ENCODE measurements around the gene PAX5. TPM values are rescaled to one million over a fixed set of nuclear protein-coding genes. Genes with fewer than 3 reads are reported as not detected.

The PAX5 gene
- total RNA-seq, 1 donor from 2014 or later = 0.16 TPM

DNA sequence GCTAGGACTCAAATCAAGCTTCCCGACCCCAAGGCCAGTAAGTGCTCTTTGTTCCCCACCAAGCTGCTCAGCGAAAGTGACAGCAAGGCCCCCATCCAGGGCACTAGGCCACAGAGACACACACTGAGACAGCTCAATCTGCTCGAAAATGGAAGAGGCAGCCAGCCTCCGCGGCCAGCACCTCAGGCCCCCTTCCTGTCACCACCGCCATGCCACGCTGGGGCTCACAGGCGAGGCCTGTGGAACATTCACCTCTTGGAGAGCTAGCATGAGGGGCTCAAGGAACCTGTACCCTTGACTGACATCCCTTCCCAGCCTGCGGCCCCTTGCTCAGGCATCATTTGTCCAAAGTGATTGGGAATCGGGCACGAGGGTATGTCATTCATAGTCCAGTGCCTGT lies 71.4 kb downstream of the PAX5 start:
- Mint-ChIP-seq H3K27ac (no peak overlapping the region), H3K36me3 (ENCODE audit: low read depth) (no peaks in the 10 kb centered on the region), H3K4me3 (no peak overlapping the region), H3K9me3 (no peaks in the 10 kb centered on the region), H3K4me1 (no peaks in the 10 kb centered on the region), H3K27me3 (peaks cover 8% of the 10 kb centered on the region)
- no peak for DNase-seq
- intact Hi-C loops (cut with micrococcal nuclease) = no loop called here

DNA sequence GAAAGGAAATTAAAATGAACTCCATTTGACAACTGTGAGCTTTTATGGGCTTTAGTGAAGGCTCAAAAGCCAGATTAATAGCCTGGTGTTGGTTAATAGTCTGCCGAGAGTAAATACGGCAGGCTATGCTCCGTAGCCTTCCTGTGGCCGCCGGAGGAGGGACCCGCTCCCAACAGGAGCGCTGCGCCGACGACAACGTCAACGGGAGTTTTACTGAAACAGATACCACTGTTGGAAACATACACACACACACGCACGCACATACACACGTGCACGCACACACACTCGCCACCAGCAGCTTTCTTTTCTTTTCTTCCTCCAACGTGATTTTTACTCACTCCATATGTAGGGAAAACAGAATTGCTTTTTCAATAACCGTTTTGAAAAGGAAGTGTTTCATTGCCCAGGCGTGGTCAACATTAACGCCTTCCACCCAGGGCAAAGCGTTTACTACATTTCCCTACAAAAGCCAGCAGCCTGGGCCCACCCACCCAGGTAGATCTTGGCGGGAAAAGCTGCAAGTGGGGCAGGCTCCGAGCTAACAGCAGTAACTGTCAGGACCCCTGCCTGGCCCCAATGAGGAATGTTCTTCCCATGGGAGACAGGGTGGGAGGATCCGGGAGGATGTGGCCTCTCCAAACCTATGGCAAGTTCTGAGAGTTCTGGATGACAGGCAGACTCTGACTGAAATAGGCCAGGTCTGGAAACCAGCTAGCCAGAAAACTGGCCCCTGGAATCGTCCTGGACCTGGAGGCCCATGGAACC lies 72.3 kb downstream of the PAX5 start:
- intact Hi-C loops (cut with micrococcal nuclease) = no loop called here
- DNase-seq = no peak
- H3K9me3 Mint-ChIP-seq = no peaks in the 10 kb centered on the region
- no peaks in the 10 kb centered on the region for H3K4me1 Mint-ChIP-seq
- H3K27ac Mint-ChIP-seq = no peak overlapping the region
- H3K27me3 Mint-ChIP-seq = peaks cover 17% of the 10 kb centered on the region
- no peaks in the 10 kb centered on the region for H3K36me3 Mint-ChIP-seq (ENCODE audit: low read depth)
- no peak overlapping the region for H3K4me3 Mint-ChIP-seq

DNA sequence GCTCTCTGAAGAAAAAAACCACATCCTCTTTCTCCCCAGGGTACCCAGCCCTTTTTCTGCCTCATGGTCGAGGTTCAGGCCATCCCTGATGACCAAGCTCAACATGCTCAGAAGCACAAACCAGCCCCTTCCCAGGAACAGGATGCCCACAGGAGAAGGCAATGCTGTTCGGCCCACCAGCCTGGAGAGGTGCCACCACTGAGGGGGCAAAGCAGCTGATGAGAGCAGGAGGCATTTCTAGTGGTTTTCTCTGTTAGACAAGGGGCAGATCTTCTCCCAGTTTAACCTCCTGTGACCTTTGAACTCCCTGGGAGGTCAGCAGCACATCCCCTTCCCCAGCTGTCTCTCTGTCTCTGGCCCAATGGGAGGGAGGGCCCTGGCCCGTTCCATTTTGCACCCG lies 73.0 kb downstream of the PAX5 start:
- Mint-ChIP-seq H3K9me3 (no peaks in the 10 kb centered on the region), H3K36me3 (ENCODE audit: low read depth) (no peaks in the 10 kb centered on the region), H3K27me3 (peaks cover 23% of the 10 kb centered on the region), H3K4me3 (no peak overlapping the region), H3K27ac (no peak overlapping the region), H3K4me1 (no peaks in the 10 kb centered on the region)
- DNase-seq = no peak
- intact Hi-C loops (cut with micrococcal nuclease) = no loop called here

DNA sequence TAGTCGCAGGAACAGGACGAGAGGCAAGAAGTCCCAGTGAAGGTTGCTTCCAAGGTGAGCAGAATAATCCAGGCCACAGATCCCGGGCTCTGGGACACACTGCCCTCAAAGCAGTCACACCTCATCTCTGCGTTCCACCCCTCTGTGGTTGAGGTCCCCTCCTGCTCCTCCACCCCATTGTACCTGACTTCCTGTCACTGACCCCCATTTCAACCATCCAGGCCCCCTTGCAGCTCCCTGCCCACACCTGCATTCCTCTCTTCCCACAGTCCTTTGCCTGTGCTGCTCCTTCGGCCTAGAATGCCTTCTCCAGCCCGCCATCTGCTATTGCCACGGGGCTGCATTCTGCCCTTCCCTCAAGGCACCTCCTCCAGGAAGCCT lies 73.5 kb downstream of the PAX5 start:
- intact Hi-C loops (cut with micrococcal nuclease) = no loop called here
- no peaks in the 10 kb centered on the region for H3K36me3 Mint-ChIP-seq (ENCODE audit: low read depth)
- no peak overlapping the region for H3K27ac Mint-ChIP-seq
- no peak overlapping the region for H3K4me3 Mint-ChIP-seq
- no peak for DNase-seq
- H3K9me3 Mint-ChIP-seq = no peaks in the 10 kb centered on the region
- no peaks in the 10 kb centered on the region for H3K4me1 Mint-ChIP-seq
- peaks cover 24% of the 10 kb centered on the region for H3K27me3 Mint-ChIP-seq

DNA sequence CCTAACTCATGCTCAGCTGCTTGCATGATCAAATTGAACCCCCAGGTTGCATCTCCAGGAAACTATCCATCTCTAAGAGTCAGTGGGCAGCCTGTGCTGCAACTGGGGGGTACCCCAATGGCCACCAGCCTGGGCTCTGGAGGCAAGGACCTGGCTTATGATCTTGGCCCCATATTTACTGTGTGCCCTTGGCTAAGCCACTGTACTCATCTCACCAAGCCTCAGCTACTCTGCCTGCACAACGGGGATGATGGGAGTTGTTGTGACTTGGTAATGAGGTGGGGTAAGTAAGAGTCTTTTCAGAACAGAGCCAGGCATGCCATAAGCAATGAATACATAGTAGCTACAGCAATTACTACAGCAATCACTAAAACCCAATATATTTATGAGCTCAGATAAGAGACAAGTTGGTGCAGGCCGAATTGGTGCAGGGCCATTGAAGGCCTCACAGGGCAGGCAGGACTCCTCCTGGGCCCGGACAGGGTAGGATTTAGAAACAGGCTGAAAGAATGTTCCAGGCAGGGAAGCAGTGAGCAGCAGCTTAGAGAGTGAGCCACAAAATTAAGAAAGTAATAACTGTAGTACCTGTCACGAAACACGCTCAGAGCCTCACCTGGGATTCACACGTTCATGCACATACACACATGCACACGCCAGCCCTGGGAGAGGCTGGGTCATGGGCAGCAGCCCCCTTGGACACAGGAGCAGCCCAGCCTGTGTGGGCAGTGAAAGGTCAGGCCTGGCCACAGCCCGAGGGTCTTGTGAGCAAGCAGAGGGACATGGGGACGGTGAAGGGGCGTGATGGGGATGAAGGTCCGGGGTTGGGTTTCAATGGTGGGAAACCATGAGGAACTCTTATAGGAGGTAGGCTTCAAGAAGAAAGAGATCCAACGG lies 74.1 kb downstream of the PAX5 start:
- H3K27me3 Mint-ChIP-seq = peaks cover 28% of the 10 kb centered on the region
- H3K36me3 Mint-ChIP-seq (ENCODE audit: low read depth) = no peaks in the 10 kb centered on the region
- H3K27ac Mint-ChIP-seq = no peak overlapping the region
- no peaks in the 10 kb centered on the region for H3K4me1 Mint-ChIP-seq
- H3K9me3 Mint-ChIP-seq = no peaks in the 10 kb centered on the region
- H3K4me3 Mint-ChIP-seq = no peak overlapping the region
- intact Hi-C loops (cut with micrococcal nuclease) = no loop called here
- no peak for DNase-seq

DNA sequence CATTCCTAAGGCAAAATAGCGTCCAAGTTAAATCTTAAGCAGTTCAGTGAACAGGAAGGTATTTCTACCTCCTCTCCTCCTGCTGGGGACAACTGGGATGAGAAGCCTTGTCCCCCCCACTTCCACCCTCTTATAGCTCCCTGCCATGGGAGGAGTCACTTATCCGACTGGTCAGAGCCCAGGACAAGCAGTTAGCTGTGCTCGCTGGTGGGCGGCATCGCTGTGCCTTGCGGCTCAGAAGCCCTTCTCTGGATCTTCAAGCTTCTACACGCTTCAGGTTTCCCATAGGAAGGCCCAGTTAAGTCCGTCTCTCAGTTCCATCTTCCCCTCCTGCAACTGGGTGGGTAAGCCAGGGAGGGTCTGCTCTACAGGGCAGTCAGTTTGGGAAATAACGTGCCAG lies 77.2 kb downstream of the PAX5 start:
- Mint-ChIP-seq H3K4me3 (no peak overlapping the region), H3K9me3 (peaks cover 5% of the 10 kb centered on the region), H3K36me3 (ENCODE audit: low read depth) (no peaks in the 10 kb centered on the region), H3K4me1 (no peaks in the 10 kb centered on the region), H3K27me3 (peaks cover 54% of the 10 kb centered on the region), H3K27ac (no peak overlapping the region)
- no peak for DNase-seq
- intact Hi-C loops (cut with micrococcal nuclease) = no loop called here

DNA sequence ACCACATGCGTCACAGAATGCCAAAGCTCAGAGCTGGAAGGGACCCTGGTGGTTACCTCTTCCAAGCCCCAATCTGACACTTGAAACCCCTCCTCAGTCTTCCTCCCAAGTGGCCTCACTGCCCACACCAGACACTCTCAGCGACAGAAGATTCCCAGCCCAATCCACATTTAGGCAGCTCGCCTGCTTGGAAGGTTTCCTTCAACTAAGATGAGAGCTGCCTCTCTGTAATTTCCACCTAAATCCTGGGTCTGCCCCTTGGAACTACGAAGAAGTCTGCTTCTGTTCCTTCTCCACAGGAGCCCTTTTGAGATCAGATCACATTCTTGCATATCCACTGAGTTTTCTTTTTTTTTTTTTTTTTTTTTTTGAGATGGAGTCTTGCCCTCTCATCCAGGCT lies 83.7 kb downstream of the PAX5 start:
- peaks cover 45% of the 10 kb centered on the region for H3K27me3 Mint-ChIP-seq
- H3K36me3 Mint-ChIP-seq (ENCODE audit: low read depth) = no peaks in the 10 kb centered on the region
- no peaks in the 10 kb centered on the region for H3K4me1 Mint-ChIP-seq
- no peak overlapping the region for H3K4me3 Mint-ChIP-seq
- H3K27ac Mint-ChIP-seq = no peak overlapping the region
- H3K9me3 Mint-ChIP-seq = peaks cover 5% of the 10 kb centered on the region
- no peak for DNase-seq
- intact Hi-C loops (cut with micrococcal nuclease) = loop anchor here (5.0 kb wide), 1 partner anchor 48 kb away; no protein-coding TSS in a partner anchor

DNA sequence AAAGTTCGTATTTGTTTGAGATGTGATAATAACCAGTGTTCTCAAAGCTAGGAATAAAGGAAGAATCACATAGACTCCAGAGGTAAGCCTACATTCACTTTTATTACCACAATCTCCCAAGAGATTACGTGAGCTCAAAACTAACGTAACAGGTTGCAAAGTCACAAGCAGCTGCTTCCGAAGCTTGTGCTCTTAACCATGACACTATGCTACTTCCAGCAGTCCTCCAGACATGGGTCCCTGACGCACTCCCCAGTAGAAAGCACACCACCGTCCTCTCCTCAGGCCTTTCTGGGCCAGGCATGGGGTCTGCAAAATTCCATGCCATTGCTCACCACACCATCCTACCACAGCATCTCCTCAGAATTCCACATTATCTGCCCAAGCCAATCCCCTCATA lies 84.6 kb downstream of the PAX5 start:
- no peak overlapping the region for H3K27ac Mint-ChIP-seq
- H3K36me3 Mint-ChIP-seq (ENCODE audit: low read depth) = no peaks in the 10 kb centered on the region
- H3K27me3 Mint-ChIP-seq = peaks cover 39% of the 10 kb centered on the region
- intact Hi-C loops (cut with micrococcal nuclease) = no loop called here
- DNase-seq = no peak
- H3K4me3 Mint-ChIP-seq = no peak overlapping the region
- no peaks in the 10 kb centered on the region for H3K4me1 Mint-ChIP-seq
- peaks cover 5% of the 10 kb centered on the region for H3K9me3 Mint-ChIP-seq

DNA sequence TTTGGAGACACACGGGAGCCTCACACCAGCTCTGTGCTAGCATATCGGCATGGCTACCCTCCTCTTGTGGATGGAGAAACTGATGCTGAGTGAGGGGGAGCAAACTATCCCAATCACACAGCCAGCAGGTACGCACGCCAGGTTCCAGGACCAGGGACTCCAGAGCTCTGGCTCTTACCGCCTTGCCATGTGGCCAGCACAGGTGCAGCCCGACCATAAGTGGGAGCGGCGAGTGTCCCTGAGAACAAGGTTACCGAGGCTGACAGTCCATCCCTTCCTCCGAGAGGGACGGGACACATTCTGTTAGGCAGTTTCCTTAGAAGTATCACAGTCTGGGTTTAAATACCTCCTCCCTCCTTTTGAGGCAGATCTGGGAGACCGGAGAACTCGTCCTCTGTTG lies 86.0 kb downstream of the PAX5 start:
- no peak overlapping the region for H3K4me3 Mint-ChIP-seq
- intact Hi-C loops (cut with micrococcal nuclease) = no loop called here

DNA sequence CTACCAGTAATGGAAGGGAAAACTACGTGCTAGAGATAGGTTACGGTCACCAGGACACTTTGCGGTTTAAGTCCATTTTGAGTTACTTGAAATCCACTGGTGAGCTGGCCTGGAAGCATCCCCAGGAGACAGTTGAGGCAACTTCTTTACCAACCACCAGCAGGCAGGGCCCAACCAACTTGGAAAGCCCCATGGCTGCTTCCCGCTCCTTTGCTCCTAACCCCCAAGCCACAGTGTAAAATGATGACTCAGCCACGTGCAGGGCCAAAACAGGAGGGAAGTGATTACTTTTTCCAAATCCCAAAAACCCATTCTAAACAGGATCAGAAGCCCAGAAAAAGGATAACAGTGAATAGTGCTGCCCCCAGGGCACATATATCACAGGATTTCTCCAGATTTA lies 87.4 kb downstream of the PAX5 start:
- intact Hi-C loops (cut with micrococcal nuclease) = no loop called here
- H3K4me1 Mint-ChIP-seq = no peaks in the 10 kb centered on the region
- no peaks in the 10 kb centered on the region for H3K9me3 Mint-ChIP-seq
- H3K36me3 Mint-ChIP-seq (ENCODE audit: low read depth) = no peaks in the 10 kb centered on the region
- DNase-seq = no peak
- no peak overlapping the region for H3K27ac Mint-ChIP-seq
- H3K27me3 Mint-ChIP-seq = peaks cover 15% of the 10 kb centered on the region
- H3K4me3 Mint-ChIP-seq = no peak overlapping the region

More for the DNA sequence above, 86.0 kb downstream of the PAX5 start:
- no peaks in the 10 kb centered on the region for H3K4me1 Mint-ChIP-seq
- DNase-seq = no peak
- H3K27ac Mint-ChIP-seq = no peak overlapping the region
- no peaks in the 10 kb centered on the region for H3K36me3 Mint-ChIP-seq (ENCODE audit: low read depth)
- H3K9me3 Mint-ChIP-seq = no peaks in the 10 kb centered on the region
- H3K27me3 Mint-ChIP-seq = peaks cover 27% of the 10 kb centered on the region

DNA sequence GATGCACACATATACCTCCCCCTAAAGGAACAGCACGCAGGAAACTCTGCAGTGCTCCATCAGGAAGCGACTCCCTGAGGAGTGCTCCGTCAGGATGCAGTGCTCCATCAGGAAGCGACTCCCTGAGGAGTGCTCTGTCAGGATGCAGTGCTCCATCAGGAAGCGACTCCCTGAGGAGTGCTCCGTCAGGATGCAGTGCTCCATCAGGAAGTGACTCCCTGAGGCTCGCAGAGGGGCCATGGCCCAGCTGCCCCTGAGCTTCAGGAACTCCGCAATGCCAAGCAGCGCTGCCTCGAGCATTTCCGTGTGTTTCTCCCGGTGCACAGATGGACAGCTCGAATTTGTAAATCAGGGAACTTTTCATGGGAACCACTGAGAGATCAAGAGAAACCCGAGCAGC lies 88.1 kb downstream of the PAX5 start:
- Mint-ChIP-seq H3K4me1 (no peaks in the 10 kb centered on the region), H3K36me3 (ENCODE audit: low read depth) (no peaks in the 10 kb centered on the region), H3K27me3 (peaks cover 11% of the 10 kb centered on the region), H3K9me3 (no peaks in the 10 kb centered on the region), H3K4me3 (no peak overlapping the region), H3K27ac (no peak overlapping the region)
- intact Hi-C loops (cut with micrococcal nuclease) = no loop called here
- no peak for DNase-seq

DNA sequence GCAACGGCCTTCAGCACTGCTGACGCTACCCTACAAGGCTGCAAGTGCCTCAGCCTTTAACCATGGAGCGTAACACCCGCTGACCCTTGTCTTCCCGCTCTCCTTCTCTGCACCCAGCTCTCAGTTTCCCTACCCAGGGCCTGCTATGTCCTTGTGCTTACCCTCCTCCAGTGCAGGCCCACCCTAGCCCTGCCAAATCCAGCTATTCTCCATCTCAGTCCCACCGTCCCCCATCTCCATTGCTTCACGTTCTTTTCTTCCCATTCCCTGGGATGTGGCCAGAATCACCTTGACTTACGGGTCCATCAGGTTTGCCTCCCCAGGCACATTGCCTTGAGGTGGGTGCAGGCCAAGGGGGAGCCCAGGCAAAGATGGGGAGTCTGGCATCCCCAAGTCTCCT lies 91.2 kb downstream of the PAX5 start:
- intact Hi-C loops (cut with micrococcal nuclease) = no loop called here
- Mint-ChIP-seq H3K27me3 (peaks cover 5% of the 10 kb centered on the region), H3K4me3 (no peak overlapping the region), H3K36me3 (ENCODE audit: low read depth) (no peaks in the 10 kb centered on the region), H3K9me3 (no peaks in the 10 kb centered on the region), H3K4me1 (no peaks in the 10 kb centered on the region), H3K27ac (no peak overlapping the region)
- no peak for DNase-seq

DNA sequence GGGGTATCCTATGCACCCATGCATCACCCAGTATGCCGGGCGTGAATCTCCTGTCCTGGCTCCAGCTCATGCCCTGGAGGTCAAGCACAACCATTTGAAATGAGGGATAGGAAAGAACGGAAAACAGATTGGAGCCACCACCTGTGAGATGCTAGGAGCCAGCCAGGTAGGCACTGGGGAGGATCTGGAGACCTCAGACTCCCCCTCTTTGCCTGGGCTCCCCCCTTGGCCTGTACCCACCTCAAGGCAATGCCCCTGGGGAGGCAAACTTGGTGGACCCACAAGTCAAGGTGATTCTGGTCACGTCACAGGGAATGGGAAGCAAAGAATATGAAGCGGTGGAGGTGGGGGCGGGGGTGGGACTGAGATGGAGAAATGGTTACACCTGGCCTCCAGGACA lies 92.6 kb downstream of the PAX5 start:
- intact Hi-C loops (cut with micrococcal nuclease) = no loop called here
- H3K4me3 Mint-ChIP-seq = no peak overlapping the region
- H3K4me1 Mint-ChIP-seq = no peaks in the 10 kb centered on the region
- DNase-seq = no peak
- H3K9me3 Mint-ChIP-seq = no peaks in the 10 kb centered on the region
- H3K27ac Mint-ChIP-seq = no peak overlapping the region
- H3K27me3 Mint-ChIP-seq = peaks cover 8% of the 10 kb centered on the region
- no peaks in the 10 kb centered on the region for H3K36me3 Mint-ChIP-seq (ENCODE audit: low read depth)

DNA sequence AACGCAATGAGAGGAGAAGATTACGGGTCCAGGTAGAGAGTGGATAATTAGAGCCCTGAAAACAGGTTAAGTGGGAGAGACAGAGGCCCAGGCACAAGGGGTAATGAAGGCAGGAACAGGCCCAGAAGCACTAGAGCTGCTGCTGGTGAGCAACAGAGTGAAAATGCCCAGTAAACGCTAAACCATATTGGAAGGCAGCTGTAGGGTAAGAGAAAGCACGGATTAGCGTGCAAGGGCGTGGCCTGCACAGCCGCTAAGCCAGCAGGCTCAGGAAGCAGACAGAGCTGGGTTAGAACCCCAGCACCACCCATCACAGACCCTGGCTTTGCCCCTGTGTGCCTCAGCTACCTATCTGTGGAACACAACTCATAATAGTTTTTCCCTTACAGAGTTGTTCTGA lies 93.2 kb downstream of the PAX5 start:
- Mint-ChIP-seq H3K27ac (no peak overlapping the region), H3K36me3 (ENCODE audit: low read depth) (no peaks in the 10 kb centered on the region), H3K4me3 (no peak overlapping the region), H3K4me1 (no peaks in the 10 kb centered on the region), H3K27me3 (peaks cover 8% of the 10 kb centered on the region), H3K9me3 (no peaks in the 10 kb centered on the region)
- intact Hi-C loops (cut with micrococcal nuclease) = no loop called here
- DNase-seq = no peak

Measured in activated CD4-positive, alpha-beta T cell treated with anti-CD3 and anti-CD28 coated beads, Interleukin-2, amount 10 ng/mL, durations not matched to agents 24 days and 14 days (primary cell).